Chondrocyte (in vitro differentiated cells): ENCODE measurements around the gene MAD1L1. TPM values are rescaled to one million over a fixed set of nuclear protein-coding genes. Genes with fewer than 3 reads are reported as not detected.

Source experiments
- DNase-seq: peaks from one replicate; pipeline ENCODE4 v3.0.0; 2021; ENCODE audit warnings: mixed read lengths, low spot score
- H3K27ac Mint-ChIP-seq: one replicate; pipeline ENCODE4 v1.8.0; 2021; ENCODE audit warnings: mild to moderate bottlenecking, moderate library complexity, mixed read lengths; ENCODE audit not compliant: unreplicated experiment
- H3K27me3 Mint-ChIP-seq: 2 replicates; pipeline ENCODE4 v1.8.0; 2021; ENCODE audit warnings: low read depth, mixed read lengths
- H3K36me3 Mint-ChIP-seq: 2 replicates; pipeline ENCODE4 v1.8.0; 2021; ENCODE audit warnings: low read depth, mixed read lengths
- H3K4me1 Mint-ChIP-seq: 2 replicates; pipeline ENCODE4 v1.8.0; 2021; ENCODE audit warnings: low read depth, mild to moderate bottlenecking, mixed read lengths
- H3K4me3 Mint-ChIP-seq: one replicate; pipeline ENCODE4 v1.8.0; 2021; ENCODE audit warnings: mild to moderate bottlenecking, moderate library complexity, mixed read lengths; ENCODE audit not compliant: unreplicated experiment
- H3K9me3 Mint-ChIP-seq: 2 replicates; pipeline ENCODE4 v1.8.0; 2021; ENCODE audit warnings: low read depth, mixed read lengths
- total RNA-seq: library from RNA; stranded (reverse); gene quantifications from 3 replicates; pipeline ENCODE4 v1.2.1, GENCODE V29; 2021
- TF ChIP-seq, protein P1 (sequence below): fragments of 200-600 bp; sonication (generic); IDR thresholded peaks from 2 replicates; pipeline ENCODE4 v1.5.0; 2021; ENCODE audit warnings: antibody characterized with exemption, mild to moderate bottlenecking, moderate library complexity

MAD1L1 gene
- total RNA-seq, 1 donor from 2014 or later, result 22.7 TPM

DNA sequence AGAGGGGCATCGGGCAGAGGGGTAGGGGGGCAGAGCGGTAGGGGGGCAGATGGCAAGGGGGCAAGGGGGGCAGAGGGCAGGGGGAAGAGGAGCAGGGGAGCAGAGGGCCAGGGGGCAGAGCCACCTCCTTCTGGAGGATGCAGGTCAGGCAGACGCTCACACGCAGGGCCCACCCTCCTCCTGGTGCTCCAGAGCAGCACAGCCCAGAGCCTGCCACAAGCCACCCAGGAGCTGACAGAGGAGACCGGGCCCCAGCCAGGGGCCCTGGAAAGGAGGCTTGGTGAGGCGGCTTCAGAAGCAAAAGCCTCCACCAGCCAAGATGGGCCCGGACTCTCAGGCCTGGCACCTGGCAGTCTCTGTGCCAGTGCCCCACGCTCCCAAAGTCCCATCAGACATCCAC, 13.1 kb downstream of the MAD1L1 start:
- Mint-ChIP-seq H3K27ac (no peak overlapping the region), H3K27me3 (no peaks in the 10 kb centered on the region), H3K4me3 (no peak overlapping the region), H3K36me3 (peaks cover 33% of the 10 kb centered on the region), H3K9me3 (no peaks in the 10 kb centered on the region), H3K4me1 (no peaks in the 10 kb centered on the region)
- TF ChIP-seq, protein P1, sequence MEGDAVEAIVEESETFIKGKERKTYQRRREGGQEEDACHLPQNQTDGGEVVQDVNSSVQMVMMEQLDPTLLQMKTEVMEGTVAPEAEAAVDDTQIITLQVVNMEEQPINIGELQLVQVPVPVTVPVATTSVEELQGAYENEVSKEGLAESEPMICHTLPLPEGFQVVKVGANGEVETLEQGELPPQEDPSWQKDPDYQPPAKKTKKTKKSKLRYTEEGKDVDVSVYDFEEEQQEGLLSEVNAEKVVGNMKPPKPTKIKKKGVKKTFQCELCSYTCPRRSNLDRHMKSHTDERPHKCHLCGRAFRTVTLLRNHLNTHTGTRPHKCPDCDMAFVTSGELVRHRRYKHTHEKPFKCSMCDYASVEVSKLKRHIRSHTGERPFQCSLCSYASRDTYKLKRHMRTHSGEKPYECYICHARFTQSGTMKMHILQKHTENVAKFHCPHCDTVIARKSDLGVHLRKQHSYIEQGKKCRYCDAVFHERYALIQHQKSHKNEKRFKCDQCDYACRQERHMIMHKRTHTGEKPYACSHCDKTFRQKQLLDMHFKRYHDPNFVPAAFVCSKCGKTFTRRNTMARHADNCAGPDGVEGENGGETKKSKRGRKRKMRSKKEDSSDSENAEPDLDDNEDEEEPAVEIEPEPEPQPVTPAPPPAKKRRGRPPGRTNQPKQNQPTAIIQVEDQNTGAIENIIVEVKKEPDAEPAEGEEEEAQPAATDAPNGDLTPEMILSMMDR, result no peak
- no peak for DNase-seq

DNA sequence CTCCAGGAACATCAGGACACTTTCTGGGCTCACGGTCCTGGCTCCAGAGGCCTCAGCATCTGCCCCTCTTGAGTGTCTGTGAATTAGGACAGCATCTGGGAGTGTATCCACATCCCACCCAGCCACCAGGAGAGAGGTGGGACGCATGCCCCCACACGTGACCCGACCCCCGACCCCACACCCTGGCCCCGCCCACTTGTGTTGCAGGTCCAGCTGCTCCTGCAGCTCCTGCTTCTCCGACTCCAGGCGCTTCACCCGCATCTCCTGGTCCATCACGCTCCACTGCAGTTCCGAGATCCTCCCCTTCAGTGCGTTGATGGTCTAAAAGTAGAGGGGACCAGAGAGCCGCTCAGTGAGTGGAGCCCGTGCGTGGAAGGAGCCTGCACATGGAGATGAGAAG, 13.6 kb downstream of the MAD1L1 start:
- TF ChIP-seq, protein P1, result no peak
- Mint-ChIP-seq H3K4me3 (no peak overlapping the region), H3K9me3 (no peaks in the 10 kb centered on the region), H3K27ac (no peak overlapping the region), H3K36me3 (peaks cover 34% of the 10 kb centered on the region), H3K27me3 (no peaks in the 10 kb centered on the region), H3K4me1 (no peaks in the 10 kb centered on the region)
- no peak for DNase-seq

DNA sequence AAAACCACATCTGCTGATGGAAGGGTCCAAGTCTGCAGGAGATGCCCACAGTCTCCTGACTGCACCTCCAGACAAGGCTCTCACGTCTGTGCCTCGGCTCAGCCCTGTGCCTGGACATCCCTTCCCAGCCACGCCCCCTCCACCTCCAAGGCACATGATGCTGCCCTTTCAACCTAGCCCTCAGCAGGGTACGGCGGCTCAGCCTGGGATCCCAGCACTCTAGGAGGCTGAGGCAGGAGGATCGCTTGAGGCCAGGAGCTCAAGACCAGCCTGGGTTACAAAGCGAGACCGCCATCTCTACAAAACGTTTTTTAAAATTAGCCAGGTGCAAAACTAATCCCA, 14.3 kb downstream of the MAD1L1 start:
- TF ChIP-seq, protein P1, result no peak
- H3K27ac Mint-ChIP-seq, result no peak overlapping the region
- no peaks in the 10 kb centered on the region for H3K9me3 Mint-ChIP-seq
- H3K4me3 Mint-ChIP-seq, result no peak overlapping the region
- no peak for DNase-seq
- no peaks in the 10 kb centered on the region for H3K4me1 Mint-ChIP-seq
- peaks cover 38% of the 10 kb centered on the region for H3K36me3 Mint-ChIP-seq
- no peaks in the 10 kb centered on the region for H3K27me3 Mint-ChIP-seq

DNA sequence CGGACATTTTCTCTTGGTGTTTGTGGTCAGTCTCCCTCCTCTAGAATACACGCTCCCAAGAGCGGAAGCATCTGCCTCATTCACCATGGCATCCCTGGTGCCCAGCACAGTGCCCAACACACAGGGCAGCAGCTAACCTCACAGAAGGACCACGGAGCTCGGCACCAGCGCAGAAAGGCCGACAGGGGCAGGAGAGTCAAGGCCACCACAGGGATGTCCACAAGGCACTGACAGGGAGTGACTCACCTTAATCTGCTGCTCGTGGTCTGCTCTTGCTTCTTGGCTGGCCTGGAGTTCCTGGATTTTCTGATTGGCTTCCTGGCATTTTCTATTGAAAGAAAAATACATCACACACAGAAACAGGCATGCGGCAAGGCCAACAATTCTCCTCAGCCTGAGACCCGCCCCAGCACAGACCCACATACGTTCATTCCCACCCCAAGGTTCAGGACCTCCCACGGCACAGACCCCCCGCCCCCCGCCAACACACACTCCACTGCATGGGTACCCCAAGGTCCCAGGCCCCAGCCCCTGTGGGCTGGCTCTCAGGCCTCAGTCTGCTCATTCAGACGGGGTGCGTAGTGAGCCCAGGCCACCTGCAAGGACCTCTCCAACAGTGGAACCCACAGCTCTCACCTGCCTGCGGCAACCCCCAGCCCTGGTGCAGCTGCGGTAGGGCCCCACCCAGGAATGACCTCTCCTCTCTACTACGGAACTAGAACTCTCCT, 14.9 kb downstream of the MAD1L1 start:
- H3K4me1 Mint-ChIP-seq, result no peaks in the 10 kb centered on the region
- no peak for DNase-seq
- no peak overlapping the region for H3K4me3 Mint-ChIP-seq
- H3K27ac Mint-ChIP-seq, result no peak overlapping the region
- H3K27me3 Mint-ChIP-seq, result no peaks in the 10 kb centered on the region
- no peaks in the 10 kb centered on the region for H3K9me3 Mint-ChIP-seq
- peaks cover 40% of the 10 kb centered on the region for H3K36me3 Mint-ChIP-seq
- TF ChIP-seq, protein P1, result no peak

DNA sequence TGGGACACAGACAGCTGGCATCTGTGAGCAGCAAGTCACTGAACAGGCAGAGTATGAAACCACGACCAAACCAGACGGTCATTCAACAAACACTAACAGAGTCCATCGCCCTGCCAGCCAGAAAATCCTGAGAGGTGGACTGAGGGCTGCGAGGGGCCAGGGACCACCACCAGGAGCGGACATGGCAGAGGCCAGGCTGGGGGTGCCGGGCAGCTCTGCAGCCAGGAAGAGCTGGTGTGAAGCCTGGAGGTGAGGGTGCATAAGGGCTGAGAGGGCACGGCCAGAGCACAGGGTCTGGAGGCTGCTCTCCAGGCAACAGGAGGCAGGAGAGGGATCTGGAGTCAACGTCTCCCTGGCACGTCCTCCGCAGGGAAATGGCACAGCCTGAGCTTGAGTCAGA, 15.5 kb downstream of the MAD1L1 start:
- Mint-ChIP-seq H3K4me1 (no peaks in the 10 kb centered on the region), H3K27ac (no peak overlapping the region), H3K36me3 (peaks cover 43% of the 10 kb centered on the region), H3K27me3 (no peaks in the 10 kb centered on the region), H3K4me3 (no peak overlapping the region), H3K9me3 (no peaks in the 10 kb centered on the region)
- TF ChIP-seq, protein P1, result no peak
- no peak for DNase-seq
